Measurements from ENCODE around the gene IGFBP7.

Gene IGFBP7

GRCh38 chr4:57097711-57098110 is 12.5 kb downstream of the IGFBP7 start:
- Histone ChIP-seq H3K36me3 (ENCODE audit: insufficient read depth, low read length) (peaks cover 15% of the 10 kb centered on the region; the same call in 1 of the 2 replicates), H2AFZ (ENCODE audit: low read length, unreplicated experiment) (no peak overlapping the region), H3K4me3 (ENCODE audit: low read depth, low read length) (no peak overlapping the region), H3K4me1 (ENCODE audit: control insufficient read depth, insufficient read depth, low read length, unreplicated experiment) (peaks cover 87% of the 10 kb centered on the region), H3K27ac (ENCODE audit: low read depth, low read length) (peak overlapping the region; percentile 97), H3K79me2 (ENCODE audit: control insufficient read depth, insufficient read depth, low read length, unreplicated experiment) (peaks cover 96% of the 10 kb centered on the region), H3K27me3 (ENCODE audit: insufficient read depth, low read length) (no peaks in the 10 kb centered on the region)

GRCh38 chr4:57095956-57096355 is 14.2 kb downstream of the IGFBP7 start:
- Histone ChIP-seq H3K4me3 (ENCODE audit: low read depth, low read length) (peak overlapping the region; percentile 3; the same call in 1 of the 2 replicates), H3K36me3 (ENCODE audit: insufficient read depth, low read length) (peaks cover 26% of the 10 kb centered on the region), H3K79me2 (ENCODE audit: control insufficient read depth, insufficient read depth, low read length, unreplicated experiment) (peaks cover 95% of the 10 kb centered on the region), H3K27me3 (ENCODE audit: insufficient read depth, low read length) (no peaks in the 10 kb centered on the region), H3K4me1 (ENCODE audit: control insufficient read depth, insufficient read depth, low read length, unreplicated experiment) (peaks cover 83% of the 10 kb centered on the region), H3K27ac (ENCODE audit: low read depth, low read length) (peak overlapping the region; percentile 97), H2AFZ (ENCODE audit: low read length, unreplicated experiment) (no peak overlapping the region)

- H3K36me3 ChIP-seq (ENCODE audit: insufficient read depth, low read length), result peaks cover 23% of the 10 kb centered on the region
- H3K4me1 ChIP-seq (ENCODE audit: control insufficient read depth, insufficient read depth, low read length, unreplicated experiment), result peaks cover 80% of the 10 kb centered on the region
- peak overlapping the region; percentile 97 for H3K27ac ChIP-seq (ENCODE audit: low read depth, low read length)
- H3K79me2 ChIP-seq (ENCODE audit: control insufficient read depth, insufficient read depth, low read length, unreplicated experiment), result peaks cover 95% of the 10 kb centered on the region
- peak overlapping the region; percentile 43; the same call in 1 of the 2 replicates for H3K4me3 ChIP-seq (ENCODE audit: low read depth, low read length)
- no peaks in the 10 kb centered on the region for H3K27me3 ChIP-seq (ENCODE audit: insufficient read depth, low read length)
- no peak overlapping the region for H2AFZ ChIP-seq (ENCODE audit: low read length, unreplicated experiment)
These were observed 14.9 kb downstream of the IGFBP7 start for GRCh38 chr4:57095245-57095644.

GRCh38 chr4:57094832-57095223 is 15.4 kb downstream of the IGFBP7 start:
- Histone ChIP-seq H3K79me2 (ENCODE audit: control insufficient read depth, insufficient read depth, low read length, unreplicated experiment) (peaks cover 96% of the 10 kb centered on the region), H3K4me1 (ENCODE audit: control insufficient read depth, insufficient read depth, low read length, unreplicated experiment) (peaks cover 84% of the 10 kb centered on the region), H3K36me3 (ENCODE audit: insufficient read depth, low read length) (peaks cover 27% of the 10 kb centered on the region), H2AFZ (ENCODE audit: low read length, unreplicated experiment) (no peak overlapping the region), H3K4me3 (ENCODE audit: low read depth, low read length) (peak overlapping the region; percentile 43; the same call in 1 of the 2 replicates), H3K27me3 (ENCODE audit: insufficient read depth, low read length) (no peaks in the 10 kb centered on the region), H3K27ac (ENCODE audit: low read depth, low read length) (peak overlapping the region; percentile 97)

GRCh38 chr4:57093845-57094831 is 16.0 kb downstream of the IGFBP7 start:
- Histone ChIP-seq H2AFZ (ENCODE audit: low read length, unreplicated experiment) (no peak overlapping the region), H3K27ac (ENCODE audit: low read depth, low read length) (peak overlapping the region; percentile 97), H3K4me3 (ENCODE audit: low read depth, low read length) (peak overlapping the region; percentile 43; the same call in 1 of the 2 replicates), H3K27me3 (ENCODE audit: insufficient read depth, low read length) (no peaks in the 10 kb centered on the region), H3K79me2 (ENCODE audit: control insufficient read depth, insufficient read depth, low read length, unreplicated experiment) (peaks cover 96% of the 10 kb centered on the region), H3K36me3 (ENCODE audit: insufficient read depth, low read length) (peaks cover 31% of the 10 kb centered on the region), H3K4me1 (ENCODE audit: control insufficient read depth, insufficient read depth, low read length, unreplicated experiment) (peaks cover 85% of the 10 kb centered on the region)

- H3K79me2 ChIP-seq (ENCODE audit: control insufficient read depth, insufficient read depth, low read length, unreplicated experiment), result peaks cover 91% of the 10 kb centered on the region
- H3K4me1 ChIP-seq (ENCODE audit: control insufficient read depth, insufficient read depth, low read length, unreplicated experiment), result peaks cover 61% of the 10 kb centered on the region
- peaks cover 38% of the 10 kb centered on the region for H3K36me3 ChIP-seq (ENCODE audit: insufficient read depth, low read length)
- H3K27me3 ChIP-seq (ENCODE audit: insufficient read depth, low read length), result no peaks in the 10 kb centered on the region
- no peak overlapping the region for H2AFZ ChIP-seq (ENCODE audit: low read length, unreplicated experiment)
- no peak overlapping the region for H3K4me3 ChIP-seq (ENCODE audit: low read depth, low read length)
- peak overlapping the region; percentile 10; the same call in 1 of the 2 replicates for H3K27ac ChIP-seq (ENCODE audit: low read depth, low read length)
These were observed 18.5 kb downstream of the IGFBP7 start for GRCh38 chr4:57091657-57092162.

- peaks cover 49% of the 10 kb centered on the region for H3K4me1 ChIP-seq (ENCODE audit: control insufficient read depth, insufficient read depth, low read length, unreplicated experiment)
- H3K27ac ChIP-seq (ENCODE audit: low read depth, low read length), result peak overlapping the region; percentile 15; the same call in 1 of the 2 replicates
- H2AFZ ChIP-seq (ENCODE audit: low read length, unreplicated experiment), result no peak overlapping the region
- H3K79me2 ChIP-seq (ENCODE audit: control insufficient read depth, insufficient read depth, low read length, unreplicated experiment), result peaks cover 88% of the 10 kb centered on the region
- H3K4me3 ChIP-seq (ENCODE audit: low read depth, low read length), result no peak overlapping the region
- peaks cover 51% of the 10 kb centered on the region for H3K36me3 ChIP-seq (ENCODE audit: insufficient read depth, low read length)
- no peaks in the 10 kb centered on the region for H3K27me3 ChIP-seq (ENCODE audit: insufficient read depth, low read length)
These were observed 20.1 kb downstream of the IGFBP7 start for GRCh38 chr4:57090079-57090478.

- H2AFZ ChIP-seq (ENCODE audit: low read length, unreplicated experiment), result no peak overlapping the region
- 0 out of 2 replicates have a peak overlapping the region, but pooled peaks have one; percentile 15 for H3K27ac ChIP-seq (ENCODE audit: low read depth, low read length)
- peaks cover 46% of the 10 kb centered on the region for H3K4me1 ChIP-seq (ENCODE audit: control insufficient read depth, insufficient read depth, low read length, unreplicated experiment)
- no peaks in the 10 kb centered on the region for H3K27me3 ChIP-seq (ENCODE audit: insufficient read depth, low read length)
- H3K4me3 ChIP-seq (ENCODE audit: low read depth, low read length), result no peak overlapping the region
- H3K79me2 ChIP-seq (ENCODE audit: control insufficient read depth, insufficient read depth, low read length, unreplicated experiment), result peaks cover 87% of the 10 kb centered on the region
- H3K36me3 ChIP-seq (ENCODE audit: insufficient read depth, low read length), result peaks cover 56% of the 10 kb centered on the region
These were observed 20.6 kb downstream of the IGFBP7 start for GRCh38 chr4:57089549-57089948.

- Histone ChIP-seq H3K4me3 (ENCODE audit: low read depth, low read length) (no peak overlapping the region), H3K79me2 (ENCODE audit: control insufficient read depth, insufficient read depth, low read length, unreplicated experiment) (peaks cover 65% of the 10 kb centered on the region), H3K36me3 (ENCODE audit: insufficient read depth, low read length) (peaks cover 47% of the 10 kb centered on the region), H3K27ac (ENCODE audit: low read depth, low read length) (peak overlapping the region; percentile 97), H3K4me1 (ENCODE audit: control insufficient read depth, insufficient read depth, low read length, unreplicated experiment) (peaks cover 54% of the 10 kb centered on the region), H2AFZ (ENCODE audit: low read length, unreplicated experiment) (no peak overlapping the region), H3K27me3 (ENCODE audit: insufficient read depth, low read length) (no peaks in the 10 kb centered on the region)
These were observed 24.0 kb downstream of the IGFBP7 start for GRCh38 chr4:57086031-57086723.

- no peak overlapping the region for H2AFZ ChIP-seq (ENCODE audit: low read length, unreplicated experiment)
- H3K36me3 ChIP-seq (ENCODE audit: insufficient read depth, low read length), result peaks cover 47% of the 10 kb centered on the region
- H3K27me3 ChIP-seq (ENCODE audit: insufficient read depth, low read length), result no peaks in the 10 kb centered on the region
- peak overlapping the region; percentile 97 for H3K27ac ChIP-seq (ENCODE audit: low read depth, low read length)
- peaks cover 59% of the 10 kb centered on the region for H3K4me1 ChIP-seq (ENCODE audit: control insufficient read depth, insufficient read depth, low read length, unreplicated experiment)
- H3K4me3 ChIP-seq (ENCODE audit: low read depth, low read length), result no peak overlapping the region
- H3K79me2 ChIP-seq (ENCODE audit: control insufficient read depth, insufficient read depth, low read length, unreplicated experiment), result peaks cover 63% of the 10 kb centered on the region
These were observed 24.9 kb downstream of the IGFBP7 start for GRCh38 chr4:57085278-57085677.
